ENCODE results near the gene RXFP2. TPM values are rescaled to one million over a fixed set of nuclear protein-coding genes. Genes with fewer than 3 reads are reported as not detected.
A peak's percentile ranks its signal among the peaks of the same experiment; 100 is the strongest.

RXFP2 gene
- total and polyA plus RNA-seq, 10 of the 15 experiments (the other 5 are each of a cell fraction or from before 2014, with no cell fraction given) = 0.01 to 0.05 TPM; not detected in 8

DNA sequence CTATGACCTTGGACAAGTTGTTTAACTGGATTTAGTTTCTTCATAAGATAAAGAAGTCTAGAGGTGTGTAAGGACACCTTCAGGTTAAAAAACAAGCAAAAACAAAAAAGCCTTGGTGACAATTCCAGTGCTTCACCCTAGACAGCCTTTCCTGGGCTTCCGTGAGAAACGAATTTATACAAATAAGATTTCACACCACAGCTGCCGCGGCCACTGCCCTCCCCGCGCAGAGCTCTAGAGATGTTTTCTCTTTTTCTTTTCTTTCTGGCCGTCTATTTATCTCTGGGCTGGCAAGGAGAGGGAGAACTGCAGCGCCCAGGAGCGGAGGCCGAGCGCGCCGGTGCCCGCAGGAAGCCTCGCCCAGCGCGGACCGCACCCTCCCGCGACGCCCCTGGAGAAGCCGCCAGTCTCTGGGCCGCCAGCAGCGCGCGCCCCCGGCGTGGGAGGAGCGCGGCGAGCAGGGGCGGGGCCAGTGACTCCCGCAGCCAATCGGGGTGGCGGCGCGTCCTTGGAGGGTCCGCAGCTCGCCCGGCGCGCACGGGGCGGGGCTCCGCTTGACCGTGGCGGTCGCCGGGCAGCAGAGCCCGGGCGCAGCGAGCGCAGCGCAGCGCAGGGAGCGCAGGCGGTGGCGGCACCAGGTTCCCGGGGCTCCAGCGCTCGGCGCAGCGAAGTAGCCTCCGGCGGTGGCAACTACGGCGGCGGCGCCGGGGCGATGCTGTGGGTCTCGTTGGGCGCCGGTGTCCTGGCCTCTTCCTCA, 107.0 kb downstream of the RXFP2 start (continued):
- TF ChIP-seq BHLHE40 (IDR thresholded peaks at IDR 0.05; ENCODE audit: borderline replicate concordance in 1 of 2, low read depth in 2 of 2, low read length in 1 of 2) (peak in 1 of 2 experiments; percentile 57; a peak in 1 of 4 replicates), MEF2A (IDR thresholded peaks at IDR 0.05; ENCODE audit: insufficient read depth, low read depth, low read length) (no peak), EZH2 (IDR thresholded peaks at IDR 0.05; ENCODE audit: borderline replicate concordance, control insufficient read depth, low read depth, low read length) (no peak), NBN (IDR thresholded peaks at IDR 0.05) (no peak), HDAC2 (IDR thresholded peaks at IDR 0.05) (no peak), EED (IDR thresholded peaks at IDR 0.05; ENCODE audit: low read depth) (no peak), E2F4 (IDR thresholded peaks at IDR 0.05; ENCODE audit: low read depth, low read length) (no peak), EGR1 (IDR thresholded peaks at IDR 0.05; ENCODE audit: borderline replicate concordance in 1 of 2, low read depth in 2 of 2, low read length in 2 of 2) (peak in 1 of 2 experiments; percentile 63; a peak in 1 of 3 replicates), RAD21 (IDR thresholded peaks at IDR 0.05; ENCODE audit: insufficient read depth, low read depth, low read length) (no peak), TAF1 (IDR thresholded peaks at IDR 0.05; ENCODE audit: borderline replicate concordance, low read depth, low read length) (no peak), RBBP5 (conservative IDR thresholded peaks at IDR 0.05) (no peak), TCF7 (IDR thresholded peaks at IDR 0.05; ENCODE audit: borderline replicate concordance) (no peak), MTA3 (IDR thresholded peaks at IDR 0.05; ENCODE audit: borderline replicate concordance, low read length) (no peak), RELB (IDR thresholded peaks at IDR 0.05; ENCODE audit: low read depth) (no peak), MEF2B (IDR thresholded peaks at IDR 0.05; ENCODE audit: partially characterized antibody, poor library complexity, severe bottlenecking) (no peak), SREBF1 (IDR thresholded peaks at IDR 0.05; ENCODE audit: low read length) (no peak), STAT1 (conservative IDR thresholded peaks at IDR 0.05) (no peak)
- TF ChIP-seq, protein P1, sequence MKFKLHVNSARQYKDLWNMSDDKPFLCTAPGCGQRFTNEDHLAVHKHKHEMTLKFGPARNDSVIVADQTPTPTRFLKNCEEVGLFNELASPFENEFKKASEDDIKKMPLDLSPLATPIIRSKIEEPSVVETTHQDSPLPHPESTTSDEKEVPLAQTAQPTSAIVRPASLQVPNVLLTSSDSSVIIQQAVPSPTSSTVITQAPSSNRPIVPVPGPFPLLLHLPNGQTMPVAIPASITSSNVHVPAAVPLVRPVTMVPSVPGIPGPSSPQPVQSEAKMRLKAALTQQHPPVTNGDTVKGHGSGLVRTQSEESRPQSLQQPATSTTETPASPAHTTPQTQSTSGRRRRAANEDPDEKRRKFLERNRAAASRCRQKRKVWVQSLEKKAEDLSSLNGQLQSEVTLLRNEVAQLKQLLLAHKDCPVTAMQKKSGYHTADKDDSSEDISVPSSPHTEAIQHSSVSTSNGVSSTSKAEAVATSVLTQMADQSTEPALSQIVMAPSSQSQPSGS (IDR thresholded peaks at IDR 0.05; ENCODE audit: low read length) = no peak
- TF ChIP-seq, protein P2, sequence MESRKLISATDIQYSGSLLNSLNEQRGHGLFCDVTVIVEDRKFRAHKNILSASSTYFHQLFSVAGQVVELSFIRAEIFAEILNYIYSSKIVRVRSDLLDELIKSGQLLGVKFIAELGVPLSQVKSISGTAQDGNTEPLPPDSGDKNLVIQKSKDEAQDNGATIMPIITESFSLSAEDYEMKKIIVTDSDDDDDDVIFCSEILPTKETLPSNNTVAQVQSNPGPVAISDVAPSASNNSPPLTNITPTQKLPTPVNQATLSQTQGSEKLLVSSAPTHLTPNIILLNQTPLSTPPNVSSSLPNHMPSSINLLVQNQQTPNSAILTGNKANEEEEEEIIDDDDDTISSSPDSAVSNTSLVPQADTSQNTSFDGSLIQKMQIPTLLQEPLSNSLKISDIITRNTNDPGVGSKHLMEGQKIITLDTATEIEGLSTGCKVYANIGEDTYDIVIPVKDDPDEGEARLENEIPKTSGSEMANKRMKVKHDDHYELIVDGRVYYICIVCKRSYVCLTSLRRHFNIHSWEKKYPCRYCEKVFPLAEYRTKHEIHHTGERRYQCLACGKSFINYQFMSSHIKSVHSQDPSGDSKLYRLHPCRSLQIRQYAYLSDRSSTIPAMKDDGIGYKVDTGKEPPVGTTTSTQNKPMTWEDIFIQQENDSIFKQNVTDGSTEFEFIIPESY (IDR thresholded peaks at IDR 0.05) = no peak
- TF ChIP-seq, protein P3, sequence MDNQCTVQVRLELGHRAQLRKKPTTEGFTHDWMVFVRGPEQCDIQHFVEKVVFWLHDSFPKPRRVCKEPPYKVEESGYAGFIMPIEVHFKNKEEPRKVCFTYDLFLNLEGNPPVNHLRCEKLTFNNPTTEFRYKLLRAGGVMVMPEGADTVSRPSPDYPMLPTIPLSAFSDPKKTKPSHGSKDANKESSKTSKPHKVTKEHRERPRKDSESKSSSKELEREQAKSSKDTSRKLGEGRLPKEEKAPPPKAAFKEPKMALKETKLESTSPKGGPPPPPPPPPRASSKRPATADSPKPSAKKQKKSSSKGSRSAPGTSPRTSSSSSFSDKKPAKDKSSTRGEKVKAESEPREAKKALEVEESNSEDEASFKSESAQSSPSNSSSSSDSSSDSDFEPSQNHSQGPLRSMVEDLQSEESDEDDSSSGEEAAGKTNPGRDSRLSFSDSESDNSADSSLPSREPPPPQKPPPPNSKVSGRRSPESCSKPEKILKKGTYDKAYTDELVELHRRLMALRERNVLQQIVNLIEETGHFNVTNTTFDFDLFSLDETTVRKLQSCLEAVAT (IDR thresholded peaks at IDR 0.05) = no peak
